GM12878 (cell line): ENCODE measurements around the gene CNIH2.

Experiments
- CHD1 ChIP-seq: IDR thresholded peaks from 2 replicates; pipeline ENCODE4 v1.6.1; 2012; ENCODE audit warnings: low read depth, low read length, improper control_type of control experiment
- CHD2 ChIP-seq: IDR thresholded peaks from 2 replicates; pipeline ENCODE4 v1.6.1; 2011; ENCODE audit warnings: low read depth, low read length, improper control_type of control experiment, borderline replicate concordance
- CTCF ChIP-seq, 3 experiments: IDR thresholded peaks in 2 of 3; conservative IDR thresholded peaks in 1 of 3; 2 replicates each; pipeline ENCODE4 v1.5.1; 2011; ENCODE audit warnings: low read depth in 3 of 3, low read length in 3 of 3, mild to moderate bottlenecking in 3 of 3, control low read depth in 2 of 3, moderate library complexity in 2 of 3, inconsistent platforms in 1 of 3, mixed read lengths in 1 of 3; ENCODE audit not compliant: control insufficient read depth in 2 of 3, insufficient read depth in 1 of 3; ENCODE audit errors: extremely low read depth in 1 of 3
- E2F4 ChIP-seq: IDR thresholded peaks from 2 replicates; pipeline ENCODE4 v1.6.1; 2012; ENCODE audit warnings: low read depth, low read length, improper control_type of control experiment
- EZH2 ChIP-seq: IDR thresholded peaks from 2 replicates; pipeline ENCODE4 v1.6.1; 2012; ENCODE audit warnings: low read depth, mild to moderate bottlenecking, control low read depth, inconsistent platforms, low read length, borderline replicate concordance; ENCODE audit not compliant: control insufficient read depth
- NR2C2 ChIP-seq: IDR thresholded peaks from 2 replicates; pipeline ENCODE4 v1.6.1; 2011; ENCODE audit warnings: borderline replicate concordance, low read depth; ENCODE audit not compliant: control insufficient read depth, insufficient read length
- NRF1 ChIP-seq: conservative IDR thresholded peaks from 2 replicates; pipeline ENCODE4 v1.6.1; 2011; ENCODE audit warnings: mild to moderate bottlenecking, low read depth, low read length, improper control_type of control experiment
- POLR2AphosphoS5 ChIP-seq: IDR thresholded peaks from 2 replicates; pipeline ENCODE4 v1.6.1; 2011; ENCODE audit warnings: mild to moderate bottlenecking, low read length, inconsistent platforms
- RFX5 ChIP-seq: IDR thresholded peaks from 2 replicates; pipeline ENCODE4 v1.6.1; 2011; ENCODE audit warnings: low read depth, low read length, improper control_type of control experiment

GRCh38 chr11:66268952-66269905 is 8.7 kb upstream of the CNIH2 start:
- TF ChIP-seq RFX5 (no peak), CHD1 (0 out of 2 replicates have a peak, but pooled peaks have one; percentile 52), CTCF (IDR thresholded peaks at IDR 0.05 in 2 of 3, conservative IDR thresholded peaks at IDR 0.05 in 1 of 3; ENCODE audit: control insufficient read depth in 2 of 3, extremely low read depth in 1 of 3, insufficient read depth in 1 of 3, low read depth in 3 of 3, low read length in 3 of 3) (peak in 2 of 3 experiments; percentile 14 to 25; a peak in 1 of 6 replicates), EZH2 (no peak), NR2C2 (no peak), CHD2 (no peak), NRF1 (no peak), POLR2AphosphoS5 (no peak; the same call in 1 of the 2 replicates), E2F4 (no peak)
